HG03060 (cell line): ENCODE data around the gene FXYD3.
"Not testable (repeated sequence)": the region's sequence is repeated elsewhere in the genome, so short reads cannot be mapped to it uniquely, and the experiment has no call there.

Experiments used
- ATAC-seq: cut with Tn5 transposase; IDR thresholded peaks from one replicate; pipeline ENCODE4 v1.9.1; 2021; ENCODE audit warnings: low read depth, moderate number of reproducible peaks; ENCODE audit not compliant: unreplicated experiment

FXYD3 gene

DNA sequence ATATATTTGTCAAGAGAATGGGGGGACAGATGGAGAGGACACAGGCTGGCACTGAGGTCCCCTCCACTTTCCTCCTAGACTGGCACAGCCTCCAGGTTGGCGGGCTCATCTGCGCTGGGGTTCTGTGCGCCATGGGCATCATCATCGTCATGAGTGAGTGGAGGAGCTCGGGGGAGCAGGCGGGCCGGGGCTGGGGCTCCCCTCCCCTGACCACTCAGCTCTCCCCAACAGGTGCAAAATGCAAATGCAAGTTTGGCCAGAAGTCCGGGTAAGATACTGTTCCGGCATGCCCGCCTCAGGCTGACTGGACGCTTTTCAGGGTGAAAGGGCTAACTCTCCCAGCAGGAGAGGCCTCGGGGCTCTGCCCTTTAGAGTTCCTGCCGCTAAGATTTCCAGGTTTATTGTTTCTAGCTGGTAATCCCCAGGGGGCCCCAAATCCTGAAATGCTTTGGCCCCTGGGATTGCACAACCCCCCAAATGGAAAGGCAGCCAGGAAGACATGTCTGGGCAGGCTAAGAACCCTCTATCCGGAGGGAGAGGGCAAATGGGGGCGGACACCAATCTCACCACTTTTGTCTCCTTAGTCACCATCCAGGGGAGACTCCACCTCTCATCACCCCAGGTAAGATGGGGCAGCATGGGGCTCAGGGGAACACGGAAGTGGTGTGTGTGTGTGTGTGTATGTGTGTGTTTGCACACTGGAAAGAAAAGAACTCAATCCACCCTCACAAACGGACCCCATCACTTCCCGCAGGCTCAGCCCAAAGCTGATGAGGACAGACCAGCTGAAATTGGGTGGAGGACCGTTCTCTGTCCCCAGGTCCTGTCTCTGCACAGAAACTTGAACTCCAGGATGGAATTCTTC lies 7.3 kb downstream of the FXYD3 start:
- ATAC-seq, result no peak

DNA sequence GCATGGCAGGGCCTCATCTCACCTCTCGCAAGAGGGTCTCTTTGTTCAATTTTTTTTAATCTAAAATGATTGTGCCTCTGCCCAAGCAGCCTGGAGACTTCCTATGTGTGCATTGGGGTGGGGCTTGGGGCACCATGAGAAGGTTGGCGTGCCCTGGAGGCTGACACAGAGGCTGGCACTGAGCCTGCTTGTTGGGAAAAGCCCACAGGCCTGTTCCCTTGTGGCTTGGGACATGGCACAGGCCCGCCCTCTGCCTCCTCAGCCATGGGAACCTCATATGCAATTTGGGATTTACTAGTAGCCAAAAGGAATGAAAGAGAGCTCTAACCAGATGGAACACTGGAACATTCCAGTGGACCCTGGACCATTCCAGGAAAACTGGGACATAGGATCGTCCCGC lies 8.0 kb downstream of the FXYD3 start:
- no peak for ATAC-seq

DNA sequence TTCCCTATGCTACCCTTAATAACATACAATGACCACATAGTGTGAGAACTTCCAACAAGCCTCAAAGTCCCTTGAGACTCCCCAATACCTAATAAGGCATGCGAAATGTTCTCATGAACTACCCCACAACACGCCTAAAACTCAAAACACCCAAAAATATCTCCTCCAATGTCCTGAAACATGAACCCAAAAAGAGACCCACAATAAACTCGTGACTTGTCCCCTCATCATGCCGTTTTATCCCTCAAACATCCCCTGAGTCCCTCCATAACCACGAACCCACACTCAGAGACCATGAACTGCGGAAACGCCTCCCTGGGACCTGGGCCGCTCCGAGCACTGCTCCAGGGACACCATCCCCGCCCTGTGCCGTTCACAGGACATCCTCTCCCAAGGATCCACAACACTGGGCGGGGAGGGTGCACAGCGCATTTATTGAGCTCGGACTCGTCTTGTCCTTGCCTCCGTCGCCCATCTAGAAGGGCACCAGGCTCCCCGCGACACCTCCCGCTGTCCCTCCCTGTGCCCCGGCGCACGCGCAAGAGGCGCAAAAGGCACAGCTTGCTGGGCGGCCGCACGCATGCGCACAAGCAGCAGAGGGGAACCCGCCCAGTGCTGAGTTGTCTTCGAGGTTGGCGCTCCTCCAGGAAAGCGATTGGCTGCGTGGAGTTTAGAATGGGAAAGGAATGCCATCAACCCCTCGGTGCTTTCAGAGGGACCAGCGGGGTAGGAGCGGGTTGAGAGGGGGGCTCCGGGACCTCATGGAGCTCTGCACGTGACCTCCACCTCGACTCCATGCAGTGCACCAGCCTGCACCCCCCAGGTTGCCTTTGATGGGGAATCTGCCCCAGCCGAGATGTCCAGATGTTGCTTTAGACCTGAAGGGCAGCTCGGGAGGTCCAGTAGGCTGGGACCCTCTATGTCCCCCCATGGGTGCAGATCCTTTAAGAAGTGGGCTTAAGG lies 8.8 kb downstream of the FXYD3 start:
- ATAC-seq, result peak; percentile 51

DNA sequence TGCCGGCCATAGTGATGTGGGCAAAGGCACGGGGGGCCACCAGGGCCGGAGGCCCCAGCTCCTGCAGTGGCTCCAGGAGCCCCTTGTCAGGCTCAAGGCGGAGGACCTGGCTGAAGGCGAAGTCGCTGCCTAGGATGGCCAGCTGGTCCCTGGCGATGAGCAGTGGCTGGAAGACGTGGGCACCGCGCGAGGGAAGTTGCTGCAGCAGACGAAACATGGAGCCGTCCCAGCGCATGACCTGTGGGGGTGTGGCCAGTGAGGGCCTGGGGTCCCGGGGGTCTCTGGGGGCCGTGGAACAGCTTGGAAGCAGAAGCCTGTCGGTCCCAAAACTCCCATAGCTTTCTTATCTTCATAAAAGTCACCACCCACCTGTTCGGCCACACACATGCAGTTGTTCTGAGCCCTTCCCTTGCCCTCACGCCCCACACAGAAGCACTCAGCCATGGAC lies 9.7 kb downstream of the FXYD3 start:
- no peak for ATAC-seq

DNA sequence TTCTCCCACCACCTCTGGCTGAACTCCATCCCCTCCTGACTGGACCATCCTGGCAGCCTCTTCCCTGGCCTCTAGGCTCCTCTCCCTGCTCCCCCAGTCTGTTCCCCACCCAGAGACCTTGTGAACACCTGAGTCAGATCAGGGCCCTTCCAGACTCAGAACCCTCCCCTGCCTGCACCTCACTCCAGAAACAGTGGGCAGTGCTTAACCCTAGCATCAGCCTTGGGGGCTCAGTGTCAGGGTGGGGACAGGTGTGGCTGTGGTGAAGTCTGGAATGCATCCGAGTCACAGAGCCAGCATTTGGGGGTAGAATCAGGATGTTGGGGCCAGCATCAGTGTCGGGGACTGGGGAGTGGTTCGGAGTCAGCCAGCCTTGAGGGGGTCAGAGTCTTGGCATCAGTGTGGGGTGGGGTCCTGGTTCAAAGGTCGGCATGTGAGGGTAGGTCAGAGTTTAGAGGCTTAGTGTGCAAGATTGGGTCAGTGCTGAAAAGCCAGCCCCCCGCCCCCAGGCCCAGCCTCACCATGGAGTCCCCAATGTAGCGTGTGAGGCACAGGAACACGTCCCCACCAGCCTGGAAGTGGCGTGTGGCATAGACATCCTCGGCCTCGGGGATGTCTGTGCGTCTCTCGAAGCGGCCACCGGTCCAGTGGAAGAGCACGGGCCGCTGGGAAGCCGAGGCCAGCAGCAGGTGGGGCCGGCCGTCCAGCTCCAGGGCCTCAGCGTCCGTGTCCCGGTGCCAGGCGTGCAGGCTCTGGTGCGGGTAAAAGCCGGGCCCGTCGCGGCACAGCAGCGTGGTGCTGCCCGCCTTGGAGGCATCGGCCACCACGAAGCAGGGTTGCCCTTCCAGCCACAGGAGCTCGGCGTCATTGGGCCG lies 10.4 kb downstream of the FXYD3 start:
- ATAC-seq, result no peak

DNA sequence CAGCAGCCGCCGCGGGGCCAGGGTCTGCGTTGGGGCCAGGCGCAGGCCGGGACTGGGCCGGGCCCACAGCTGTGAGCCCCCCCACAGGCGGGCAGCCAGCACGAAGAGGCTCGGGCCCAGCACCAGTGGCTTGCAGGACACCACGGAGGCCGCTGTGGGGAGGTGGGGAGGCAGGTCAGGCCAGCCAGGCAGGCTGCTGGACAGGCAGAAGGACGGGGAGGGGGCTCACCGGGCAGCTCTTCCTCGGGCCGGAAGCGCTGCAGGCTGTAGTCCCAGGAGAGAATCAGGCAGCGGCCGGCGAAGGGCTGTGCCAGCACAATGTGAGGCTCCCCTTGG lies 11.0 kb downstream of the FXYD3 start:
- no peak for ATAC-seq

DNA sequence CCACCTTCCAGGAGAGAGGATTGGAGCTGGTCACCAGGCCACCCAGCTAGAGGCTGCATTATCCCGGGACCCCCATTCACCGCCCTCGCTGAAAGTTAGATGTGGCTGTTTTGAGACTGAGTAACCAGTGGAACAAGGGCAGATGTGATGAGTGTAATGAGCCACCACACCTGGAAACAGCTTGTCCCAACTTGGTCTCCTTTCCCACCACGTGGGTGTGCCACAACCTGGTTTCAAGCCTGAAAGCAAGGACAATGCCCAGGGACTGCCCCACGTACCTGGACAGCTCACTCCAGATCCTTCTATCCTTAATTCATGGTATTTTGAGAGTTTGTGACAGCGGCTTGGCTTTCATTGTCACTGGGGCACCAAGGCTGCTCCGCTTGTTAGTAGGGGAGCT lies 12.2 kb downstream of the FXYD3 start:
- ATAC-seq, result no peak

DNA sequence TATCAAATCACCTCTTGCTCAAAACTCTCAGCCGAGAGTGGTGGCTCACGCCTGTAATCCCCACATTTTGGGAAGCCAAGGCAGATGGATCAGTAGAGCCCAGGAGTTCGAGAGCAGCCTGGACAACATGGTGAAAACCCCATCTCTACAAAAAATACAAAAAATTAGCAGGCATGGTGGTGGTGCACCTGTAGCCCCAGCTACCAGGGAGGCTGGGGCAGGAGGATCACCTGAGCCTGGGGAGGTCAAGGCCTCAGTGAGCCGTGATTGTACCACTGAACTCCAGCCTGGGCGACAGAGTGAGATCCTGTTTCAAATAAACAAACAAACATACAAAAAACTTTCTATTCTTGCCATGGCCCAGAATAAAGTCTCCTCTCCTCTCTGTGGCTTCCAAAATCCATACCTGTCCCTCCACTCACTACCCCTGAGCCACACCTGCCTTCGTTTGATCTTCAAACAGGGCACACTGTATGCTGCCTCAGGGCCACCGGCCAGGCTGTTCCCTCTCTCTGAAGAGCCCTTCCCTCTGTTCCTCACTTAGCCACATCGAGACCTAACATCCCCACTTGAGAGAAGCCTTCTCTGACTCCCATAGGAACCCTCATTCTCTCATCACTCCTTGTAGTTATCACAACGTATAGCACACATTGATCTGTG lies 12.9 kb downstream of the FXYD3 start:
- ATAC-seq, result no peak

DNA sequence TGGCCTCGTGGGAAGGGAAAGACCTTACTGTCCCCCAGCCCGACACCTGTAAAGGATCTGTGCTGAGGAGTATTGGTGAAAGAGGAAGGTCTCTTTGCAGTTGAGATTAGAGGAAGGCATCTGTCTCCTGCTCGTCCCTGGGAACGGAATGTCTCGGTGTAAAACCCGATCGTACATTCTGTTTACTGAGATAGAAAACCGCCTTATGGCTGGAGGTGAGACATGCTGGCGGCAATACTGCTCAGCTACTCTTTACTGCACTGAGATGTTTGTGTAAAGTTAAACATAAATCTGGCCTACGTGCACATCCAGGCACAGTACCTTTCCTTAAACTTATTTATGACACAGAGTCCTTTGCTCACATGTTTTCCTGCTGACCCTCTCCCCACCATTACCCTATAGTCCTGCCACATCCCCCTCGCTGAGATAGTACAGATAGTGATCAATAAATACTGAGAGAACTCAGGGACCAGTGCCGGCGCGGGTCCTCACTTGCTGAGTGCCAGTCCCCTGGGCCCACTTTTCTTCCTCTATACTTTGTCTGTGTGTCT lies 14.2 kb downstream of the FXYD3 start:
- ATAC-seq, result not testable (repeated sequence)

DNA sequence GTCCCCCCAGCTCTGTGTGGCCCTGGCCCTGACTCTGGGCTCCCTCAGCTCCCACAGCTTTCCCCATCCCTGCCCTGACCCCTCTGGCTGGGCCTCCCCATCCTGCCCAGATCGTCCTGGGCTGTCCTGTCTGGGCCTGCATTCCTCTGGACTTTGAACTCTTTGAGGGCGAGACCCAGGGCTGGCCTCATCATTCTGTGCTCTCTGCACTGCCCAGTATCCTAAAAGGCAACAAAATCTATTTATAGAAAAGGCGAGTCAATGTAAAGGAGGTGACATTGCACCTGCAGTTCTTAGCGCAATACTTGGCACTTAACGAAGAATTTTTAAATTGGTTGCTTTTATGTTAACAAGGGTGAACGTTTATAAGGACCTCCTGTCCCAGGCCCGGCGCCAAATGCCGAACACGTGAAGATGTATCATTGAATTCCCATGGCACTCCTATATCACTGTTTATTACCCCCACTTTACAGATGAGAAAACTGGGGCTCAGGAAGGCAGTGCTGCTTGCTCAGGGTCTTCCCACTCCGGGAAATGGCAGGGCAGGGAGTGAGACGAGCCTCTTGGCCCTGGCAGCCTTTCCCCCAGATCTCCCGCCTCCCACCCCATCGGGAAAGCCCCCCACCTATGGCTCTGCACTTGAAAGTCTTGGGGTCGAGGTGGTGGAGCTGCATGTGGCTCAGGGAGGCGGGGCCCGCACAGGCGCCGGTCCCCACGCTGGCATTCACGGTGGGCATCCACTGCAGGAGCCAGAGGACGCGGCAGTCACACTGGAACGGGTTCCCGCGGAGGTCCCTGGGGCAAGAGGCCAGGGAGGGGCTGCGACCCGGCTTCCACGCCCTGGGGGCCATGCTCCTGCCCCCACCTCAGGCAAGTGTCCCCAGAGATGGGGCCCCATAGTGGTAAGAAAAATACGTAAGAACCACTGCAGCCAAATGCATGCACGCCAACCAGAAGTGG lies 15.4 kb downstream of the FXYD3 start:
- ATAC-seq, result no peak

DNA sequence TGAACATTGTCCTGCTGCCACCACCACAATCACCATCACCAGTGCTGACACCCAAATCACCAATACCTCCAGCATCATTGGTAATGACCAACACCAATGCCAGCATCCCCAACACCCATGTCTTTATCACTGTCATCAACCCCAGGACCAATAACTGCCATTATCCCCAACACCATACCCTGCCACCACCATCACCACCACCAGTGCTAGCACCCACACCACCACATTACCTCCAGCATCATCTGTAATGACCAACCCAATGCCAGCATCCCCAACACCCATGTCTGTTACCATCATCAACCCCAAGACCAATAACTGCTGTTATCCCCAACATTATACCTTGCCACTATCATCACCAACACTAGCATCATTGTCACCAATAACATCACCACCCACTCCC lies 16.6 kb downstream of the FXYD3 start:
- no peak for ATAC-seq

DNA sequence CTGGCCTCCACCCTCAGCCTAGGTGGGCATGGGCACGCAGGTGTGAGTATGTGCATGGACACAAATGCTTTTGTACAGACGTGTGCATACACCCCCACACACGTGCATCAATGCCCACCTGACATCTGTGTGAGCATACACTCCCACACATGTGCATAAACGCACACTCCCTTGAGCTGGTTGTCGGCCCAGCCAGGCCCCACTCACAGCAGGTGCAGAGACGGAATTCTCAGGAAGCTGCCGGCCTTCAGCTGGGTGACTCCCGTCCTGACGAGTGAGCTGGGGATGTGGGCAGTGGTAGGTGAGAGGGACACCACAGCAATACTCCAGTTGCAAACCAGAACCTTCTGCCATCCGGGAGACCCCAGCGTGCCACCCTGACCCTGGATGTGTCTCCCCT lies 18.2 kb downstream of the FXYD3 start:
- no peak for ATAC-seq

DNA sequence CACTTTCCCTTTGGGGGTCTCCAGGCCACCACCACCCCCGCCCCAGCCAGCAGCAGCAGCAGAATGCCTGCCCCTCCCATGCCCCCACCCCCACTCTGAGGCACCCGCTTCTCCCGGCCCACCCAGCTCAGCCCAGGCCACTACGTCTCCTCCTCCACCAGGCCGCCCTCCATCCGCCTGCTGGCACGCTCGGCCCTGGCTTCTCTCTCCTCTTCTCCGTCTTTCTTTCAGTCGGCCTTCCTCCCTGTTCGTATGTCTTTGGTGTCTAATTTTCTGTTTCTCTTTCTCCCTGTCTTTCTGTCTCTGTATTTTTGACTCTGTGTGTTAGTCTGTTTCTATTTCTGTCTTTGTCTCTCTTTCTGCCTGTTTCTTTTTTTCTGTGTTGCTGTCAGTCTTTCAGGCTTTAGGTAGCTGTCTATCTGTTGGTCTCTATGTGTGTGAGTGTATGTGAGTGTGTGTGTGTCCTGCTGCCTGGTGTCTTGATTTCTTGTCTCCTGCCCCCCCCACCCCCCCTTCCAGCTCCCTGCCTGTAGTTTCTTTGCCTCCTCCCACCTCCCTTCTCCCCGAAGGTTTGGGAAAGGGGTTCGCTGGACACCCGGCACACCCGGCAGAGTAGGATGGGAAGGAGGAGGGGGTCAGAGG lies 19.1 kb downstream of the FXYD3 start, which contains the start of gene LGI4:
Gene LGI4 (minus strand): TSS at position 459 of the 642 bp plus-strand sequence. CDS start 379 bp downstream, at position 80.
- ATAC-seq, result no peak

DNA sequence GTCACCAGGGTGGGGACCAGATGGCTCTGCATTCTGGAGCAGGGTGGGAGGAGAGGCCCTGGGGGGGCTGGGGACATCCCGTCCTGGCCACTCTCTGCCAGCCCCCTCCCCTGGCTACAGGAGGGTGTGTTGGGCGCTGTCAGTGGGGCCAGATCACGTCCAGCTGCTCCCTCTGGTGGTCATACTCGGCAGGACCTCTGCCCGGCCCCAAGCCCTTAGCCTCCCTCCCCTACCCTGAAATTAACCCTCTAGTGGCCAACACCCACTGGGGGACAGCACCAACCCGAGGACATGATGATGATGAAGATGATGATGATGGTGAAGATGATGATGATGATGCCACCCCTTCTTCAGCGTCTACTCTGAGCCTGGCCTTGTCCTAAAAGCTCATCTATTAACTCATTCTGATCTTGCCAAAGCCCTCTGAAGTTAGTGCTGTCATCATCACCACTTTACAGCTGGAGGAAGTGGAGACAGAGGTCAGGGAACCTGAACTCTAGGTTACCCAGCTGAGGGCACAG lies 19.8 kb downstream of the FXYD3 start:
- no peak for ATAC-seq

DNA sequence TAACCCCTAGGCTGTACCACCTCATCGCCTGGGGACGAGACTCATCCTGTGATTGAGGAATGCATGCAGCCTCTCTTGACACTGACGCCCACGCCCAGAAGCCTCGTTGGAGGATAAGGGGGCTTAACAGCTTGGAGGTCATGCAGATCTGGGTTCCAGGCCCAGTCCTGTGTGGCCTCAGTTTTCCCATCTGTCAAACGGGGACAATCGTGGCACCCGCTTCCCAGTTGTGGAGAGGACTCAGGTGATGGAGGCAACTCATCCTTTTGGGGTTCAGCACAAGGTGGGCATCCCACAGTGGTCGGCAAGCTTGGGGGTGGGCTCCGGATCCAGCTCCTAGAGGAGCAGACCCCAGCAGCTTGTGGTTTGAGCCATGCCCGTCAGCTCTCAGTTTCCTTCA lies 20.6 kb downstream of the FXYD3 start:
- ATAC-seq, result no peak

DNA sequence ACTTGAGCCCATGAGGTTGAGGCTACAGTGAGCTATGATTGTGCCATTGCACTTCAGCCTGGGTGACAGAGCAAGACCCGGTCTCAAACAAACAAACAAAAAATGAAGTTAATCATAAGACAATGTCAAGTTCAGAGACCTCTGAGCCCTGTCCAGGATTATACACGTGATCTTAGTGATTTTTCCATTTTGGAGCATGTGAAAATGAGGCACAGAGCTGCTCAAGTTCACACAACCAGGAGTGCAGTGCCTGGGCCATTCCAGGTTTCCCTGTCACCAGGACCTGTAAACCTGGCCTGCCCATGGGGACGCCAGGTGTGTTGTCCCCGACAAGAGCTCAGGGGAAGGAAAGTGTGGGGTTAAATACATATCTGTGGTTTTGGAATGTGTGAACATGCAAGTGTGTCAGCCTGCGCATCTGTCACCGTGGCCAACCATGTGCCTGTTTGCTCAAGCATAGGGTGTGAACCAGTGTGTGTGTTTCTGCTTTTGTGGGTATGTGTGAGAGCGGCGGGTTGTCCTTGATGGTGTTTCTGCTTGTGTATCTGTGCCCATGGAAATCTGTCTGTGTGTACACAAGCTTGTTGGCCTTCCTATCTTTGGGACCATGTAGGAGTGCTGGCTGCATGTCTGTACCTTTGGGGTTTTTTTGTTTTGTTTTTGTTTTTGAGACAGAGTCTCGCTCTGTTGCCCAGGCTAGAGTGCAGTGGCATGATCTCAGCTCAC lies 21.5 kb downstream of the FXYD3 start:
- no peak for ATAC-seq

DNA sequence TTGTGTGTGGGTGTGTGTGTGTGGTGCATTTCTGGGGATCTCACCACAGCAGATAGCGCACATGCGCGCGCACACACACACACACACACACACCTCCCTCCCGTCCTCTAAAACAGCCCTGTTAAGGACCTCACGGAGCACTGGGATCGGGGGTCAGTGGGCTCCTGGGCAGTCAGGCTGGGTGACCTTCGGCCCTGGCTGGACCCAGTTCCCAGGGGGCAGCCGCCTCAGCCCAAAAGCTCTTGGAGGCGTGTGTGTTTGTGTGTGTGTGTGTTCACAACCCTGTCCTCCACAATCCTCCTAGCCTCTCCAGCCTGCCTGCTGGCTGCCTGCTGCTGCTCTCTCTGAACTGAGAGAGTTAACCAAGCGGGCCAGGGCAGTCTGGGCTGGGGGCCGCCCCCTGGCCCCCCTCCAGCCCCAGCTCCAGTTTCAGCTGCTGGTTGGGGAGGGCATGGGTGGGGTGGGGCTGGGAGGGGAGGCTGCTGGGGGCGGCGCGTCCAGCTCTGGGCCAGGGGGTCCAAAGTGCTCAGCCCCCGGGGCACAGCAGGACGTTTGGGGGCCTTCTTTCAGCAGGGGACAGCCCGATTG lies 22.8 kb downstream of the FXYD3 start, which contains the start of gene FXYD1:
Gene FXYD1 (plus strand): TSS at position 520 of the 588 bp plus-strand sequence. CDS start 1,256 bp downstream, outside the sequence.
- no peak for ATAC-seq
